DMS 273 (cell line): ENCODE data around the gene CPM.

Source experiments
- DNase-seq: peaks from one replicate; lab custom pipeline; 2025; ENCODE audit not compliant: unreplicated experiment; lab: John Stamatoyannopoulos, UW

The CPM gene

GRCh38 chr12:68932961-68933893 is at the start of gene CPM:
Gene CPM (minus strand): TSS chr12:68933171. CDS start chr12:68932837, 334 bp downstream.
- peak; percentile 86 for DNase-seq

GRCh38 chr12:68981516-68981915 is 48.5 kb upstream of the CPM start:
- DNase-seq, result no peak

- no peak for DNase-seq
Measured at GRCh38 chr12:68980476-68981212, 47.7 kb upstream of the CPM start.

GRCh38 chr12:68978678-68979077 is 45.7 kb upstream of the CPM start:
- DNase-seq, result no peak

- DNase-seq, result no peak
Measured at GRCh38 chr12:68977909-68978610, 45.1 kb upstream of the CPM start.

- DNase-seq, result no peak
Measured at GRCh38 chr12:68977335-68977734, 44.4 kb upstream of the CPM start.

- DNase-seq, result no peak
Measured at GRCh38 chr12:68976395-68976841, 43.4 kb upstream of the CPM start.

- DNase-seq, result no peak
Measured at GRCh38 chr12:68975811-68976210, 42.8 kb upstream of the CPM start.

GRCh38 chr12:68972595-68972994 is 39.6 kb upstream of the CPM start:
- no peak for DNase-seq

GRCh38 chr12:68971404-68971803 is 38.4 kb upstream of the CPM start:
- DNase-seq, result no peak

GRCh38 chr12:68970951-68971350 is 38.0 kb upstream of the CPM start:
- DNase-seq, result no peak

- DNase-seq, result no peak
Measured at GRCh38 chr12:68970306-68970705, 37.3 kb upstream of the CPM start.

GRCh38 chr12:68967046-68967445 is 34.1 kb upstream of the CPM start:
- DNase-seq, result no peak

GRCh38 chr12:68963856-68964745 is 31.1 kb upstream of the CPM start:
- DNase-seq, result no peak

GRCh38 chr12:68962877-68963855 is 30.2 kb upstream of the CPM start:
- DNase-seq, result no peak

- no peak for DNase-seq
Measured at GRCh38 chr12:68959891-68960464, 27.0 kb upstream of the CPM start.

GRCh38 chr12:68959143-68959858 is 26.3 kb upstream of the CPM start:
- DNase-seq, result no peak

- no peak for DNase-seq
Measured at GRCh38 chr12:68958322-68958721, 25.4 kb upstream of the CPM start.
